ENCODE data around the gene OAS2.
"Not testable (repeated sequence)": the region's sequence is repeated elsewhere in the genome, so short reads cannot be mapped to it uniquely, and the experiment has no call there.

The OAS2 gene

DNA sequence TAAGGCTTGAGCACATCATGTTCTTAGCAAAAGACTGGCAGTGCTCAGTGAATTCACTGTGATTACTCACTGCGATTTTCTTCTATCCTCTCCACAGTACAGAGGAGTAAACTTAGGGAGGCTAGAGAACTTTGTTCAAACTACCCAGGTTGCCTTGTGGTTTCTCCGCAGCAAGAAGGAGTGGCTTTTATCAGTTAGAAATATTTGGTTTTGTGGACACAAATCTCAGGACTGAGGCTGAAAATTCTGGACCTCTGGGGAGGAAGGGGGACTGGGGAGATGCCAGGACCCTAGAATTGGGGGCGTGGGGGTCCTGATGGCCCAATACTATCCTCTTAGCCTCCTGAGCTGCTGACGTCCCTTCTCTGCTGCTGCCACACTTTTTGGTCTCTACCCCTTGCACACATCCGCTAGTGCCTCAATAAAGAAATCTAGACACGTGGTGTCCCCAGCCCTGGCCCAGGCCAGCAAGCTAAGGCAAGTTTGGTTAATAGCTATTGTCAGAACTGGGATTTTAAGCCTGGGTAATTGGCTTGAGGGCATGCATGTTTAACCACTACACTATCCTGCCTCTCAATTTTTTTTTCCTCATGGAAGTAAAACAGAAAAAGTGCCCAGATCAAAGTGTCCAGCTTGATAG, 842 bp downstream of the OAS2 start:
- H3K4me3 ChIP-seq (ENCODE audit: low read depth, low read length): peak overlapping the region; percentile 85
- peak; percentile 83 for DNase-seq (ENCODE audit: low read depth)
- TF ChIP-seq, protein P1, sequence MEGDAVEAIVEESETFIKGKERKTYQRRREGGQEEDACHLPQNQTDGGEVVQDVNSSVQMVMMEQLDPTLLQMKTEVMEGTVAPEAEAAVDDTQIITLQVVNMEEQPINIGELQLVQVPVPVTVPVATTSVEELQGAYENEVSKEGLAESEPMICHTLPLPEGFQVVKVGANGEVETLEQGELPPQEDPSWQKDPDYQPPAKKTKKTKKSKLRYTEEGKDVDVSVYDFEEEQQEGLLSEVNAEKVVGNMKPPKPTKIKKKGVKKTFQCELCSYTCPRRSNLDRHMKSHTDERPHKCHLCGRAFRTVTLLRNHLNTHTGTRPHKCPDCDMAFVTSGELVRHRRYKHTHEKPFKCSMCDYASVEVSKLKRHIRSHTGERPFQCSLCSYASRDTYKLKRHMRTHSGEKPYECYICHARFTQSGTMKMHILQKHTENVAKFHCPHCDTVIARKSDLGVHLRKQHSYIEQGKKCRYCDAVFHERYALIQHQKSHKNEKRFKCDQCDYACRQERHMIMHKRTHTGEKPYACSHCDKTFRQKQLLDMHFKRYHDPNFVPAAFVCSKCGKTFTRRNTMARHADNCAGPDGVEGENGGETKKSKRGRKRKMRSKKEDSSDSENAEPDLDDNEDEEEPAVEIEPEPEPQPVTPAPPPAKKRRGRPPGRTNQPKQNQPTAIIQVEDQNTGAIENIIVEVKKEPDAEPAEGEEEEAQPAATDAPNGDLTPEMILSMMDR (IDR thresholded peaks at IDR 0.05; ENCODE audit: insufficient read depth, low read depth, low read length, missing control alignments): no peak

DNA sequence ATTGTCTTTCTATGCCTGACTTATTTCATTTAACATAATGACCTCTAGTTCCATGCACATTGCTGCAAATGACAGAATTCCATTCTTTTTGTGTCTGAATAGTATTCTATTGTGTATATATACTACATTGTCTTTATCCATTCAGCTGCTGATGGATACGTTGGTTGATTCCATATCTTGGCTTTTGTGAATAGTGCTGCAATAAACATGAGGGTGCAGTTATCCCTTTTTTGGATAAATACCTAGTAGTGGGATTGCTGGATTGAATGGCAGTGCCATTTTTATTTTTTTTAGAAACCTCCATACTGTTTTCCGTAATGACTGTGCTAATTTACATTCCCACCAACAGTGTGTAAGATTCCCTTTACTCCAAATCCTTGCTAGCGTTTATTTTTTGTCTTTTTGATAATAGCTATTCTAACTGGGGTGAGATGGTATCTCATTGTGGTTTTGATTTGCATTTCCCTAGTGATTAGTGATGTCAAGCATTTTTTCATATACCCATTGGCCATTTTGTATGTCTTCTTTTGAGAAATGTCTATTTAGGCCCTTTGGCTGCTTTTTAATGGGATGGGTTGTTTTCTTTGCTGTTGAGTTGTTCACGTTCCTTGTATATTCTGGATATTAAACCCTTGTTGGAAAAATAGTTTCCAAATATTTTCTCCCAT, 2.3 kb downstream of the OAS2 start:
- peak overlapping the region; percentile 85 for H3K4me3 ChIP-seq (ENCODE audit: low read depth, low read length)
- TF ChIP-seq, protein P1 (IDR thresholded peaks at IDR 0.05; ENCODE audit: insufficient read depth, low read depth, low read length, missing control alignments): no peak
- DNase-seq (ENCODE audit: low read depth): peak; percentile 25

DNA sequence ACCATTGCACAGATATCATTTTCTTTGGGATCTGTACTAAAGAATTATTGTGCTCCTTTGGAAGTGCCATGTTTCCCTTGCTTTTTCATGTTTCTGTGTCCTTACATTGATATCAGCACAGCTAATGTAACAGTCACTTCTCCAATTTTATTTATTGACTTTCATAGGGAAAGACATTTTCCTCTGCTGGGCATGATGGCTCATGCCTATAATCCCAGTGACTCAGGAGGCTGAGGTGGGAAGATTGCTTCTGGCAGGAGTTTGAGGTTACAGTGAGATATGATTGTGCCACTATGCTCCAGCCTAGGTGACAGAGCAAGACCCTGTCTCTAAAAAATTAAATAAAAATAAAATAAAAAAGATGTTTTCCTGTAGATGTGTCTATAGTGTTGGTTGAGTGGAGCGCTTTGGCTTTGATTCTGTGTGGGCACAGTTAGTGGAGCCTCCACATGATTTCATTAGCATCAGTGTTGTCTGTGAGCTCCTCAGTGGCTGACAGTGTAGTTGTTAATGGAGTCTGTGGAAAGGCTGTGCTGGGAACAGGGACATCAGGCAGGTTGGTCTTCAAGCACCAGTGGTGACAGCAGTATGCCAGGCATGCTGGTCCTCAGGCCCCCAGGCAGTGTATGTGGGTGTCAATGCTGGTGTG, 7.4 kb downstream of the OAS2 start:
- DNase-seq (ENCODE audit: low read depth): no peak
- TF ChIP-seq, protein P1 (IDR thresholded peaks at IDR 0.05; ENCODE audit: insufficient read depth, low read depth, low read length, missing control alignments): no peak
- H3K4me3 ChIP-seq (ENCODE audit: low read depth, low read length): no peak overlapping the region

DNA sequence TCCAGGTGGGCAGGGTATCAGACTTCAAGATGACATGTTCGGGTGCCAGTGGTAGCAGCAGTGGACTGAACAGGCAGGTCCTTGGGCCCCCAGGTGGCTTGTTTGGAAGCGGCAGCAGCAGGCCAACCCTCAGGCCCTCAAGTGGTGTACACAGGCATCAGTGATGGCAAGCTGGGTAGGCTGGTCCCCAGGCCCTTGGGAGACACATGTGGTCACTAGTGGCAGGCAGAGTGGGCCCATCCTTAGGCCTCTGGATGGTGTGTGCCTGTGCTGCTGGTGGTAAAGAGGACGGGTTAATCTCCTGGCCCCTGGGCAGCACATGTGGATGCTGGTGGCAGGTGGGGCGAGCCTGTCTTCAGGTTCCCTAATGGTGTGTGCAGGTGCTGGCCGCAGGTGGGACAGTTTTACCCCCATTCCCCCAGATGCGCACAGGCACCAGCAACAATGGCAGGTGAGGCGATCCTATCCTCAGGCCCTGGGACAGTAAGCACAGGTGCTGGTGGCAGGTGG, 8.0 kb downstream of the OAS2 start:
- no peak for DNase-seq (ENCODE audit: low read depth)
- no peak overlapping the region for H3K4me3 ChIP-seq (ENCODE audit: low read depth, low read length)
- TF ChIP-seq, protein P1 (IDR thresholded peaks at IDR 0.05; ENCODE audit: insufficient read depth, low read depth, low read length, missing control alignments): no peak

DNA sequence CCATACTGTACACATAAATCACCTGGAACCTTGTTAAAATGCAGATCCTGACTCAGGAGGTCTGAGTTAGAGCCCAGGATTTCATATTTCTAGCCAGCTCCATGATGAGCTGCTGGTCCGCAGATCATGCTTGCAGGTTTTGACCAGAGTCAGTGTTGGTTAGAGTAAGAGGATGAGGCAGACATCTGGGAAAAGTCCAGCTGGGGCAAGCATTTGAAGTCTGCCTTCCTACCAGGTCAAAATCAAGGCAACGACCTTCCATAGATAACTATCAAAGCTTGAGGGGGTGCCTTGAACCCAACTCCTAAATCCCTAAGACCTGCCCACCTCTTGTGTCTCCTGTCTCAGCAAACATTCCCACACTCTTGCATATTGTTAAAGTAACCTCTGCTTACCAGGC, 9.2 kb downstream of the OAS2 start:
- TF ChIP-seq, protein P1 (IDR thresholded peaks at IDR 0.05; ENCODE audit: insufficient read depth, low read depth, low read length, missing control alignments): no peak
- no peak for DNase-seq (ENCODE audit: low read depth)
- no peak overlapping the region for H3K4me3 ChIP-seq (ENCODE audit: low read depth, low read length)

DNA sequence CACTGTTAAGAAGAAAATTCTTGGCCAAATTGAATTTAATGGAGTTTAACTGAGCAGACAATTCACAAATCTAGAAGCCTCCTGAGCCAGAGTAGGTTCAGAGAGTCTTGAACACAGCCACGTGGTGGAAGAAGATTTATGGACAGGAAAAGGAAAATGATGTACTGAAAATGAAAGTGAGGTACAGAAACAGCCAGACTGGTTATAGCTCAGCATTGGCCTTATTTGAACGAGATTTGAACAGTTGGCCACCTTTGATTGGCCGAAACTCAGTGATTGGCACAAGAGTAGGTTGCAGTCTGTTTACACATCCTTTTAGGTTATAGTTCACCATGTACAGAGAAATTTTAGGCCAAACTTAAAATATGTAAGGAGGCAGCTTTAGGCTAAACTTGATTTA, 9.9 kb downstream of the OAS2 start:
- DNase-seq (ENCODE audit: low read depth): peak; percentile 46
- TF ChIP-seq, protein P1 (IDR thresholded peaks at IDR 0.05; ENCODE audit: insufficient read depth, low read depth, low read length, missing control alignments): no peak
- H3K4me3 ChIP-seq (ENCODE audit: low read depth, low read length): no peak overlapping the region

DNA sequence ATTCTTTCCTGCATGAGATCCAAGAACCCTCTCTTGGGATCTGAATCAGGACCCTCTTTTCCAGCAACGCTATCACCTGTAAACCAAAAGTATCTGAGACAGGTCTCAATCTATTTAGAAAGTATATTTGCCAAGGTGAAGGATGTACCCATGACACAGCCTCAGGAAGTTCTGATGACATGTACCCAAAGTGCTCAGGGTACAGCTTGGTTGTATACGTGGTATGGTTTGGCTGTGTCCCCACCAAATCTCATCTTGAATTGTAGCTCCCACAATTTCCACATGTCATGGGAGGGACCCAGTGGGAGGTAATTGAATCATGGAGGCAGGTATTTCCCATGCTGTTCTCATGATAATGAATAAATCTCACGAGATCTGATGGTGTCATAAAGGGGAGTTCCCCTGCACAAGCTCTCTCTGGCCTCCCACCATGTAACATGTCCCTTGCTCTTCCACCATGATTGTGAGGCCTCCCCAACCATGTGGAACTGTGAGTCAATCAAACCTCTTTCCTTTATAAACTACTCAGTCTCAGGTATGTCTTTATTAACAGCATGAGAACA, 10.6 kb downstream of the OAS2 start:
- not testable (repeated sequence) for H3K4me3 ChIP-seq (ENCODE audit: low read depth, low read length); DNase-seq (ENCODE audit: low read depth)

Measured in GM12865 (cell line).